ENCODE results near the gene TMEM243. TPM values are rescaled to one million over a fixed set of nuclear protein-coding genes. Genes with fewer than 3 reads are reported as not detected.
"Not testable (repeated sequence)": the region's sequence is repeated elsewhere in the genome, so short reads cannot be mapped to it uniquely, and the experiment has no call there.

The TMEM243 gene
- total and polyA plus RNA-seq, 2 of the 13 experiments (the other 11 are each of a cell fraction or from before 2014, with no cell fraction given), result 25.1 to 31.2 TPM

DNA sequence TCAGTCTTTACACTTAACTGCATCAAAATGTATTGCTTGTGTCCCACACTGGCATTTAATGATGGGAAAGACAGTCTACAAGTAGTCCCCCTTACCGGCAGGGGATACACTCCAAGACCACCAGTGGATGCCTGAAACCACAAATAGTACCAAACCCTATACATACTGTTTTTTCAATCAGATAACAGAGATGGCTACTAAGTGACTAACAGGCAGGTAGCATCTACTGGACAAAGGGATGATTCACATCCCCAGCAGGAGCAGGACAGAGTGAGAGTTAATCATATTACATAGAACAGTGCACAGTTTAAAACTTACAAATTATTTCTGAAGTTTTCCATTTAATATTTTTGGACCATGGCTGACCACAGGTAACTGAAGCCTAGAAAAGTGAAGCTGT, 13.2 kb downstream of the TMEM243 start (continued):
- TF ChIP-seq, protein P1, sequence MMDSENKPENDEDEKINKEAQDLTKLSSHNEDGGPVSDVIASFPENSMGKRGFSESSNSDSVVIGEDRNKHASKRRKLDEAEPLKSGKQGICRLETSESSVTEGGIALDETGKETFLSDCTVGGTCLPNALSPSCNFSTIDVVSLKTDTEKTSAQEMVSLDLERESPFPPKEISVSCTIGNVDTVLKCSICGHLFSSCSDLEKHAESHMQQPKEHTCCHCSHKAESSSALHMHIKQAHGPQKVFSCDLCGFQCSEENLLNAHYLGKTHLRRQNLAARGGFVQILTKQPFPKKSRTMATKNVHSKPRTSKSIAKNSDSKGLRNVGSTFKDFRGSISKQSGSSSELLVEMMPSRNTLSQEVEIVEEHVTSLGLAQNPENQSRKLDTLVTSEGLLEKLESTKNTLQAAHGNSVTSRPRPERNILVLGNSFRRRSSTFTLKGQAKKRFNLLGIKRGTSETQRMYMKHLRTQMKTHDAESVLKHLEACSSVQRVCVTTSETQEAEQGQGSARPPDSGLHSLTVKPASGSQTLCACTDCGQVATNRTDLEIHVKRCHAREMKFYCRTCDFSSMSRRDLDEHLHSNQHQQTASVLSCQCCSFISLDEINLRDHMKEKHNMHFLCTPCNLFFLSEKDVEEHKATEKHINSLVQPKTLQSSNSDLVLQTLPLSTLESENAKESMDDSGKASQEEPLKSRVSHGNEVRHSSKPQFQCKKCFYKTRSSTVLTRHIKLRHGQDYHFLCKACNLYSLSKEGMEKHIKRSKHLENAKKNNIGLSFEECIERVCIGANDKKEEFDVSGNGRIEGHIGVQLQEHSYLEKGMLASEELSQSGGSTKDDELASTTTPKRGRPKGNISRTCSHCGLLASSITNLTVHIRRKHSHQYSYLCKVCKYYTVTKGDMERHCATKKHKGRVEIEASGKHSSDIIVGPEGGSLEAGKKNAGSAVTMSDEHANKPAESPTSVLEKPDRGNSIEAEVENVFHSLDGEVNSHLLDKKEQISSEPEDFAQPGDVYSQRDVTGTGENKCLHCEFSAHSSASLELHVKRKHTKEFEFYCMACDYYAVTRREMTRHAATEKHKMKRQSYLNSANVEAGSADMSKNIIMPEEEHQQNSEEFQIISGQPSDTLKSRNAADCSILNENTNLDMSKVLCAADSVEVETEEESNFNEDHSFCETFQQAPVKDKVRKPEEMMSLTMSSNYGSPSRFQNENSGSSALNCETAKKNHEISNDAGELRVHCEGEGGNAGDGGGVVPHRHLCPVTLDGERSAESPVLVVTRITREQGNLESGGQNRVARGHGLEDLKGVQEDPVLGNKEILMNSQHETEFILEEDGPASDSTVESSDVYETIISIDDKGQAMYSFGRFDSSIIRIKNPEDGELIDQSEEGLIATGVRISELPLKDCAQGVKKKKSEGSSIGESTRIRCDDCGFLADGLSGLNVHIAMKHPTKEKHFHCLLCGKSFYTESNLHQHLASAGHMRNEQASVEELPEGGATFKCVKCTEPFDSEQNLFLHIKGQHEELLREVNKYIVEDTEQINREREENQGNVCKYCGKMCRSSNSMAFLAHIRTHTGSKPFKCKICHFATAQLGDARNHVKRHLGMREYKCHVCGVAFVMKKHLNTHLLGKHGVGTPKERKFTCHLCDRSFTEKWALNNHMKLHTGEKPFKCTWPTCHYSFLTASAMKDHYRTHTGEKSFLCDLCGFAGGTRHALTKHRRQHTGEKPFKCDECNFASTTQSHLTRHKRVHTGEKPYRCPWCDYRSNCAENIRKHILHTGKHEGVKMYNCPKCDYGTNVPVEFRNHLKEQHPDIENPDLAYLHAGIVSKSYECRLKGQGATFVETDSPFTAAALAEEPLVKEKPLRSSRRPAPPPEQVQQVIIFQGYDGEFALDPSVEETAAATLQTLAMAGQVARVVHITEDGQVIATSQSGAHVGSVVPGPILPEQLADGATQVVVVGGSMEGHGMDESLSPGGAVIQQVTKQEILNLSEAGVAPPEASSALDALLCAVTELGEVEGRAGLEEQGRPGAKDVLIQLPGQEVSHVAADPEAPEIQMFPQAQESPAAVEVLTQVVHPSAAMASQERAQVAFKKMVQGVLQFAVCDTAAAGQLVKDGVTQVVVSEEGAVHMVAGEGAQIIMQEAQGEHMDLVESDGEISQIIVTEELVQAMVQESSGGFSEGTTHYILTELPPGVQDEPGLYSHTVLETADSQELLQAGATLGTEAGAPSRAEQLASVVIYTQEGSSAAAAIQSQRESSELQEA (CRISPR knock-in tag; IDR thresholded peaks at IDR 0.05; ENCODE audit: not compliant biosample characterization), result no peak
- no peak for TF ChIP-seq AGO1 (IDR thresholded peaks at IDR 0.05; ENCODE audit: low read depth, low read length, poor library complexity, severe bottlenecking)
- TF ChIP-seq, protein P2, sequence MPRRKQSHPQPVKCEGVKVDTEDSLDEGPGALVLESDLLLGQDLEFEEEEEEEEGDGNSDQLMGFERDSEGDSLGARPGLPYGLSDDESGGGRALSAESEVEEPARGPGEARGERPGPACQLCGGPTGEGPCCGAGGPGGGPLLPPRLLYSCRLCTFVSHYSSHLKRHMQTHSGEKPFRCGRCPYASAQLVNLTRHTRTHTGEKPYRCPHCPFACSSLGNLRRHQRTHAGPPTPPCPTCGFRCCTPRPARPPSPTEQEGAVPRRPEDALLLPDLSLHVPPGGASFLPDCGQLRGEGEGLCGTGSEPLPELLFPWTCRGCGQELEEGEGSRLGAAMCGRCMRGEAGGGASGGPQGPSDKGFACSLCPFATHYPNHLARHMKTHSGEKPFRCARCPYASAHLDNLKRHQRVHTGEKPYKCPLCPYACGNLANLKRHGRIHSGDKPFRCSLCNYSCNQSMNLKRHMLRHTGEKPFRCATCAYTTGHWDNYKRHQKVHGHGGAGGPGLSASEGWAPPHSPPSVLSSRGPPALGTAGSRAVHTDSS (CRISPR knock-in tag; conservative IDR thresholded peaks at IDR 0.05), result no peak

DNA sequence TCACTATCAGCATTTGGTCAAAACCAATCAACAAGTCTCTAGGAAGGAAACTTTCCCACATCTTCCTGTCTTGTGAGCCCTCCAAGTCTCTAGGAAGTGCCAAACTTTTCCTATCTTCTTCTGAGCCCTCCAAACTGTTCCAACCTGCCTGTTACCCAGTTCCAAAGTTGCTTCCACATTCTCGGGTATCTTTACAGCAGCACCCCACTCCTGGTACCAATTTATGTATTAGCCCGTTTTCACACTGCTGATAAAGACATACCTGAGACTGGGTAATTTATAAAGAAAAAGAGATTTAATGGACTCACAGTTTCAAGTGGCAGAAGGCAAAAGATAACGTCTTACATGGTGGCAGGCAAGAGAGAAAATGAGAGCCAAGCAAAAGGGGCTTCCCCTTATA, 13.8 kb downstream of the TMEM243 start:
- peaks cover 13% of the 10 kb centered on the region for H3K79me2 ChIP-seq (ENCODE audit: insufficient read depth, low read length)
- H3K4me3 ChIP-seq (replicated peaks in 1 of 3; ENCODE audit: insufficient read depth in 1 of 3, low read depth in 2 of 3, low read length in 3 of 3); H3K27ac ChIP-seq (ENCODE audit: extremely low read length, insufficient read depth, low read length); ATAC-seq; POLR2A ChIA-PET; CTCF ChIA-PET (ENCODE audit: low intra/inter-chr PET ratio, low total read pairs); BruUV-seq (replicated peaks); intact Hi-C loops (cut with micrococcal nuclease; ENCODE audit: unreplicated experiment); DNase-seq (ENCODE audit: low spot score); H4K20me1 ChIP-seq (ENCODE audit: insufficient read depth, low read length); H3K36me3 ChIP-seq (replicated peaks in 1 of 2; ENCODE audit: control insufficient read depth in 1 of 2, insufficient read depth in 2 of 2, low read length in 2 of 2); H2AFZ ChIP-seq (ENCODE audit: low read length); H3K9ac ChIP-seq (ENCODE audit: insufficient read depth, low read depth, low read length); H3K27me3 ChIP-seq (ENCODE audit: control insufficient read depth in 1 of 2, insufficient read depth in 2 of 2, low read length in 2 of 2); H3K4me2 ChIP-seq (ENCODE audit: low read depth, low read length); FAIRE-seq; in situ Hi-C loops (cut with HindIII; ENCODE audit: extremely low pct_ligation_motif_present, low pct_unique_long_range_greater_than_20kb): not testable (repeated sequence)
- H3K9me3 ChIP-seq (ENCODE audit: low read length), result peaks cover 28% of the 10 kb centered on the region
- H3K4me1 ChIP-seq (ENCODE audit: insufficient read depth, low read length), result peaks cover 24% of the 10 kb centered on the region
- 96% methylated on average over 3 of the region's 3 CpGs for WGBS (ENCODE audit: low lambda C conversion rate)
